ENCODE data around the gene PGP. TPM values are rescaled to one million over a fixed set of nuclear protein-coding genes. Genes with fewer than 3 reads are reported as not detected.
A peak's percentile ranks its signal among the peaks of the same experiment; 100 is the strongest.

Gene PGP
- total and polyA plus RNA-seq, 8 donors, result 7.1 to 24.4 (median 9.3) TPM

DNA sequence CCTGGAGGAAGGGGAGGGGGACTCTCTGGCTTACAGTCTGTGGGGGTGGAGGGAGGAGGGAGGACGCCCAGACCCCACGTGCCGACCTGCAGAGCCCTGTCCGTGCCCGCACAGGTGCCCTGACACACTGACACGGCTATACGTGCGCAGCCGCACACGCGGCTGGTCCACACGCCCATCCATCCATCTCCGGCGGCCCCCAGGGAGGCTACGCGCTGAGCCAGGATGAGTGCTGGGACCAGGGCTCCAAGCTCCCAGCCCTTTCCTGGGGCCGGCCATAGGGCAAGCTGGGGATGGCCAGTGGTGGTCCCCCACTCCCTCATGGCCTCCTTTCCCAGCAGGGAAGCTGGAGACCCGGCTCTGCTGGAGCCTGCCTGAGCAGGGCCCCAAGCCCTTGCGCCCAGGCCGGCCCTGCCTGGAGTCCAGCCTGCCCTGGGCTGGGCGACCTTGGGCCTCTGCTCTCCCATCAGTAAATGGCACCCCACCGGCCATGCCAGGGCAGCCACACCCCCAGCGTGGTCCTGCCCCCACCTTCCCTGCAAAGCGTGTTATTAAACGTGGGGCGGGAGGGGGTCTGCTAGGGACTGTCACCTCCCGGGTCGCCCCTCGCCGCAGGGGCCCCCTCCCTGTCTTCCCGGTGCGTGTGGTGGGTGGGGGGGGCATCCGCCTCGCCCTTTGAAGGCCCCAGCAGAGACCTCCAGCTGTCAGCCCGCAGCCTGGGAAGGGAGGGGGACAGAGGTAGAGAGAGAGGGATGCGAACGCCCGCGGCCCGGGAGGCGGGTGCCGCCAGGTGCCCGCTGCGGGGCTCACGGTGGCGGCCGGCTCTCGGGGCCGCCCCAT lies 19.1 kb downstream of the PGP start:
- peaks cover 0 to 20% of the 10 kb centered on the region in 2 donors for H3K4me1 ChIP-seq
- H3K9me3 ChIP-seq, result no peaks in the 10 kb centered on the region
- peak; percentile 18 for ATAC-seq
- H3K27me3 ChIP-seq, result peaks cover 29 to 67% of the 10 kb centered on the region in 2 donors
- intact Hi-C loops (cut with DNase I), result no loop called here
- TF ChIP-seq, protein P1, sequence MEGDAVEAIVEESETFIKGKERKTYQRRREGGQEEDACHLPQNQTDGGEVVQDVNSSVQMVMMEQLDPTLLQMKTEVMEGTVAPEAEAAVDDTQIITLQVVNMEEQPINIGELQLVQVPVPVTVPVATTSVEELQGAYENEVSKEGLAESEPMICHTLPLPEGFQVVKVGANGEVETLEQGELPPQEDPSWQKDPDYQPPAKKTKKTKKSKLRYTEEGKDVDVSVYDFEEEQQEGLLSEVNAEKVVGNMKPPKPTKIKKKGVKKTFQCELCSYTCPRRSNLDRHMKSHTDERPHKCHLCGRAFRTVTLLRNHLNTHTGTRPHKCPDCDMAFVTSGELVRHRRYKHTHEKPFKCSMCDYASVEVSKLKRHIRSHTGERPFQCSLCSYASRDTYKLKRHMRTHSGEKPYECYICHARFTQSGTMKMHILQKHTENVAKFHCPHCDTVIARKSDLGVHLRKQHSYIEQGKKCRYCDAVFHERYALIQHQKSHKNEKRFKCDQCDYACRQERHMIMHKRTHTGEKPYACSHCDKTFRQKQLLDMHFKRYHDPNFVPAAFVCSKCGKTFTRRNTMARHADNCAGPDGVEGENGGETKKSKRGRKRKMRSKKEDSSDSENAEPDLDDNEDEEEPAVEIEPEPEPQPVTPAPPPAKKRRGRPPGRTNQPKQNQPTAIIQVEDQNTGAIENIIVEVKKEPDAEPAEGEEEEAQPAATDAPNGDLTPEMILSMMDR (IDR thresholded peaks at IDR 0.05), result no peak
- peak overlapping the region in 1 of 2 donors; percentile 19 for H3K4me3 ChIP-seq
- H3K27ac ChIP-seq, result no peak overlapping the region
- DNase-seq, result no peak
- H3K36me3 ChIP-seq, result no peaks in the 10 kb centered on the region

DNA sequence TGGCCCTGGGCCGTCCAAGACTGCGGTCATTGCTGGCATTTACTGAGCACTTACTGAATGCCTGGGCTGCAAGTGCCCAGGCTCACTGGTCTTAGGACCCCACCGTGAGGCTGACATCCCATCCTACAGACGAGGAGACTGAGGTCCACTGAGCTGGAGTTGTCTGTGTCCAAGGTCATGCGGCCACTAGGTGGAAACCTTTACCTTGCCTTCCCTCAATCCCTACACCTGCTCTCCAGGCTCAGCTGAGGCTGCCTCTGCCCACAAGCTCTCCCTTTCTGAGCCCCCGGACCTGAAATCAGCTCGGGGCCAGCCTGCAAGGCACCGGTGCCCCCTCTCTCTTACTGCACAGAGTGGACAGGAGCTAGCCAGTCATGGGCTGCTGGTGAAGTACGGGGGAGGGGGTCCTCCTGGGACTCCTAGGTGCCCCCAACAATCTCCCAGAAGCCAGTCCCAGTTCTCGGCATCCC lies 19.8 kb downstream of the PGP start:
- DNase-seq (peak in 1 of 4 donors; percentile 45), ATAC-seq (peak; percentile 90)
- H3K27me3 ChIP-seq, result peaks cover 29 to 64% of the 10 kb centered on the region in 2 donors
- intact Hi-C loops (cut with DNase I), result no loop called here
- no peaks in the 10 kb centered on the region for H3K9me3 ChIP-seq
- H3K27ac ChIP-seq, result no peak overlapping the region
- no peaks in the 10 kb centered on the region for H3K36me3 ChIP-seq
- H3K4me1 ChIP-seq, result peaks cover 0 to 20% of the 10 kb centered on the region in 2 donors
- no peak overlapping the region for H3K4me3 ChIP-seq
- TF ChIP-seq, protein P1 (IDR thresholded peaks at IDR 0.05), result peak; percentile 41 to 54

DNA sequence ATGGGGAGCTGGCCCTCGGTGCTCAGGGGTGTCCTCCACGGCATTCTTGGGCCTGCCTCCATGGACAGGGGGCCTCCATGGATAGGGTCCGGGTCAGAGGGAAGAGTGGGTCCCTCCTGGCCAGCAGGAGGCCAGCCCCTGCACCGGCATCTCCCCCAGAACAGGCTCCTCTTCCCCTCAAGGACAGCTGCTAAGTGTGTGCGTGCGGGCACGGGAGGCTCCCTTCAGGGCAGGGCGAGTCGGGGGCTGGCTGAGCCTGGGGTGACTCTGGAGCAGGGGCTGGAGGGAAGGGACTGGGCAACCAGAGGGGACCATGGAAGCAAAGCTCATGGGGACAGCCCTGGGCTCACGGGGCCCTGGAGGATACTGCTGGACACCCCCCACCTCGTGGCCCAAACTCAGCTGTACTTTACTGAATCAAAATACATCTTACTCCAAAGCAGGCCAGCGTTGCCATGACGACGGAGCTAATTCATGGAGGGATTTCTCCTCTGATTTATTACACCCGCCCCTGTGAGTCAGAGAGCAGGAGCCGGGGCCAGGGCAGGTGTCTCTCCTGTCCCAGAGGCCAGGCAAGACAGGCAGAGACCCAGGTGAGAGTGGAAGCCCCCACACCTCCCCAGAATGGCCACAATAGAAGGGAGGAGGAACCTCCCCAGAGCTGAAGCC lies 20.3 kb downstream of the PGP start:
- TF ChIP-seq, protein P1 (IDR thresholded peaks at IDR 0.05), result no peak
- peaks cover 0 to 20% of the 10 kb centered on the region in 2 donors for H3K4me1 ChIP-seq
- no peak overlapping the region for H3K27ac ChIP-seq
- ATAC-seq (no peak), DNase-seq (no peak)
- H3K4me3 ChIP-seq, result no peak overlapping the region
- H3K9me3 ChIP-seq, result no peaks in the 10 kb centered on the region
- intact Hi-C loops (cut with DNase I), result no loop called here
- peaks cover 29 to 58% of the 10 kb centered on the region in 2 donors for H3K27me3 ChIP-seq
- no peaks in the 10 kb centered on the region for H3K36me3 ChIP-seq

DNA sequence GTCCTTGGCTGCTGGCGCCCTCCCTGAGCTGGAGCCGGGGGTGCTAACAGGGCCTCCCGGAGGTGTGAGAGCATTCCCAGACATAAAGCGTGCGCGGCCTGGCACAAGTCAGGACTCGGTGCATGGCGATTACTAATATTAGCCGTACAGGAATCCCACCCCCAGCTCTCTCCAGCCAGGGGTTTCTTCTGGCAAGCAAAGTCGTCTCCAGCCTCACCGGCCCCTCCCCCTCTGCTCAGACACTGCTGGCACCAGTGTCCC lies 23.3 kb downstream of the PGP start:
- Histone ChIP-seq H3K4me1 (peaks cover 0 to 17% of the 10 kb centered on the region in 2 donors), H3K36me3 (no peaks in the 10 kb centered on the region), H3K4me3 (no peak overlapping the region), H3K27me3 (peaks cover 19 to 31% of the 10 kb centered on the region in 2 donors), H3K9me3 (no peaks in the 10 kb centered on the region), H3K27ac (no peak overlapping the region)
- no peak for ATAC-seq
- TF ChIP-seq, protein P1 (IDR thresholded peaks at IDR 0.05), result no peak
- no peak for DNase-seq
- intact Hi-C loops (cut with DNase I), result no loop called here
